ENCODE data around the gene RPS17. TPM values are rescaled to one million over a fixed set of nuclear protein-coding genes. Genes with fewer than 3 reads are reported as not detected.

Gene RPS17
- 3,606 to 4,917 TPM (median 3,986 TPM) in 5 replicates for total RNA-seq (2022; extraction: Qiagen RNA extraction; ENCODE audit: low read depth)

DNA sequence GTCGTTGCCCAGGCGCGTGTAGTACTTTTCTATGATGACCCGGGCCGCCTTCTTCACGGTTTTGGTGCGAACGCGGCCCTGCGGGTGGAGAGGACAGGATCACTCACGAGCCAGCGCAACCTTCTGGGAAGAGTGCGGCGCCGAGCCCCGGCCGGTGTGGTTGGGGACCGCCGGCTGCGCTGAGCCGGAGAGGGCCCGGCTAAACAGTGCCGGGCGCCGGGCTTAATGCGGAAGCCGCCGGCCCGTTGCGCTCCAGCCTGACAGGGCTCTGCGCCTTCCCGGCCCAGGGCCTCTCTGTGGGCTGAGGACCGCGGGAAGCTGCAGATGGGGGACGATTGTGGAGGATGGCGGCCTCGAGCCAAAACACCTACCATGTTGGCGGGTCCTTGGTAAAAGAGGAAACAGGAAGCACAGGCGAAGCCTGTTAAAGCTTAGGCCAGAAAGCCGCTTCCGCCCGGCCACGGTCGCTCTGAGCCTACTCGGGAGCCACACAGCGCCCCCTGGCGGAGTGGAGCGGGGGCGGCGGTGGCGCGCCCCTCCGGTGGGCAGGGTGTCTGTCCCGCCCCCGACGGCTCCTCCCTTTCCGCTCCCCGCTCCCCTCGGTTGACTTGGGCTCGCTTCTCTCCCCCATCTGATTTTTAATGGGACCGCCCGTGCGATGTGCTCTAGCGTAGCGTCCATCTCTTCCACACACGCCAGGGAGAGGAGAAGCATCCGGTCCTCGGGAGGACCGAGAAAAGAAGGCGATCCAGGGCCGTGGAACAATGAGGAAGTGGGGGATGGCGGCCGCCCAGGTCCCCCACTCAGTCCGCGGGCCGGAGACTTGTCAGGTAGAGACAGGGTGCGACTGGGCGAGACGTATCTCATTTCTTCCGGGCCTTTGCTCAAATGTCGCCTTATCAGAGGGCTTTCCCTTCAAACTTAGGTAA lies at the start of gene RPS17:
TSS of gene RPS17 (minus strand) at position 403 of the 929 bp plus-strand sequence. CDS start at position 374, 29 bp downstream.

Other genes with a start within 250 kb of the RPS17 start
- 0.37 to 0.73 TPM (median 0.52 TPM) in 5 replicates for gene GOLGA6L10, start 191.0 kb downstream of the RPS17 start, total RNA-seq (2022; extraction: Qiagen RNA extraction; ENCODE audit: low read depth)
- 2.5 to 3.1 TPM (median 2.9 TPM) in 5 replicates for gene GOLGA6L9, start 110.6 kb downstream of the RPS17 start, total RNA-seq (2022; extraction: Qiagen RNA extraction; ENCODE audit: low read depth)
- 2.8 to 3.9 TPM (median 3.0 TPM) in 5 replicates for gene CPEB1, start 106.9 kb upstream of the RPS17 start, total RNA-seq (2022; extraction: Qiagen RNA extraction; ENCODE audit: low read depth)
- gene AP3B2, start 169.4 kb upstream of the RPS17 start, total RNA-seq (2022; extraction: Qiagen RNA extraction; ENCODE audit: low read depth), result 0.41 to 1.7 TPM (median 0.88 TPM) in 5 replicates

All from A549 treated with ZK216348 at 1 μM for 4 hours (cell line).